ENCODE results near the gene GPR132.
"Not testable (repeated sequence)": the region's sequence is repeated elsewhere in the genome, so short reads cannot be mapped to it uniquely, and the experiment has no call there.

The GPR132 gene

GRCh38 chr14:105090493-105091053, 25.3 kb upstream of the GPR132 start:
- DNase-seq, result peak; percentile 73 to 89 (median 86)

GRCh38 chr14:105089746-105090492, 24.7 kb upstream of the GPR132 start:
- DNase-seq, result no peak

GRCh38 chr14:105088812-105089745, 23.8 kb upstream of the GPR132 start:
- DNase-seq, result no peak

- DNase-seq, result no peak
Observed at GRCh38 chr14:105087963-105088811, 23.0 kb upstream of the GPR132 start.

GRCh38 chr14:105087308-105087962, 22.2 kb upstream of the GPR132 start:
- DNase-seq, result no peak

- peak; percentile 42 to 86 (median 61) for DNase-seq
Observed at GRCh38 chr14:105086833-105087307, 21.6 kb upstream of the GPR132 start.

GRCh38 chr14:105085766-105086165, 20.5 kb upstream of the GPR132 start:
- DNase-seq, result no peak

- DNase-seq, result no peak
Observed at GRCh38 chr14:105084741-105085571, 19.7 kb upstream of the GPR132 start.

GRCh38 chr14:105083926-105084685, 18.9 kb upstream of the GPR132 start:
- DNase-seq, result no peak

GRCh38 chr14:105082703-105083102, 17.5 kb upstream of the GPR132 start:
- DNase-seq, result no peak

GRCh38 chr14:105081473-105081872, 16.2 kb upstream of the GPR132 start:
- DNase-seq, result not testable (repeated sequence)

GRCh38 chr14:105080161-105080560, 14.9 kb upstream of the GPR132 start:
- DNase-seq, result no peak

- no peak for DNase-seq
Observed at GRCh38 chr14:105078294-105078693, 13.1 kb upstream of the GPR132 start.

GRCh38 chr14:105077649-105077995, 12.4 kb upstream of the GPR132 start:
- no peak for DNase-seq

GRCh38 chr14:105076805-105077648, 11.8 kb upstream of the GPR132 start:
- no peak for DNase-seq

GRCh38 chr14:105076296-105076804, 11.1 kb upstream of the GPR132 start:
- DNase-seq, result no peak

- DNase-seq, result peak in 1 of 4 experiments; percentile 10
Observed at GRCh38 chr14:105075379-105076295, 10.4 kb upstream of the GPR132 start.

- no peak for DNase-seq
Observed at GRCh38 chr14:105074601-105075053, 9.4 kb upstream of the GPR132 start.
